Body of pancreas (tissue), 4 donors: ENCODE measurements around the gene MROH7. TPM values are rescaled to one million over a fixed set of nuclear protein-coding genes. Genes with fewer than 3 reads are reported as not detected.

Source experiments
- ATAC-seq: fragments of 150-250 bp; one replicate; pipeline ENCODE4 v1.9.1; 2016
- DNase-seq, 4 donors: peaks; one replicate each; pipeline ENCODE4 v3.0.0-alpha.2; 2019
- H3K27ac ChIP-seq, 4 donors: fragments of 200-600 bp; sonication (generic); 1 replicate in 3 of 4; 2 replicates in 1 of 4; pipeline versions ENCODE4 v1.5.1 to v1.6.1; 2016 to 2019; ENCODE audit warnings: mild to moderate bottlenecking in 1 of 4, mixed read lengths in 1 of 4, moderate library complexity in 1 of 4
- H3K27me3 ChIP-seq, 2 donors: fragments of 200-600 bp; sonication (generic); one replicate each; pipeline ENCODE4 v1.6.0; 2016; ENCODE audit warnings: mild to moderate bottlenecking in 1 of 2
- H3K36me3 ChIP-seq, 2 donors: fragments of 200-600 bp; sonication (generic); replicated peaks in 1 of 2; 2 replicates each; pipeline ENCODE4 v1.5.1; 2016; ENCODE audit warnings: low read depth in 2 of 2; ENCODE audit not compliant: insufficient read depth in 1 of 2
- H3K4me1 ChIP-seq: fragments of 200-600 bp; sonication (generic); one replicate; pipeline ENCODE4 v1.6.0; 2016
- H3K4me3 ChIP-seq, 2 donors: fragments of 200-600 bp; sonication (generic); 1 replicate in 1 of 2; 2 replicates in 1 of 2; pipeline ENCODE4 v1.5.1; 2016 to 2019
- H3K9me3 ChIP-seq, 3 donors: fragments of 200-600 bp; sonication (generic); 1 replicate in 2 of 3; 2 replicates in 1 of 3; pipeline ENCODE4 v1.5.1; 2016
- CTCF ChIP-seq, 7 experiments: fragments of 450-650 bp in 4 of 7; fragments of 200-600 bp in 3 of 7; sonication (generic) in 3 of 7; IDR thresholded peaks; one replicate each; pipeline ENCODE4 v1.5.1; 2016 to 2019; ENCODE audit warnings: antibody characterized with exemption in 7 of 7
- POLR2A ChIP-seq, 3 donors: fragments of 450-650 bp; IDR thresholded peaks; one replicate each; pipeline ENCODE4 v1.6.1; 2016; ENCODE audit warnings: antibody characterized with exemption in 3 of 3, mild to moderate bottlenecking in 2 of 3
- WGBS, 2 donors: methylation state at CpG; one replicate each; pipeline ENCODE4 v1.1.5; 2017; 5-methylcytosine and 5-hydroxymethylcytosine counted together
- intact Hi-C: fragments of 100-400 bp; cut with DNase I; formaldehyde crosslinking; loops from one replicate; pipeline ENCODE4 v1.15.1; 2023
- total RNA-seq, 2 donors: library from RNA; depleted of rRNA; stranded (reverse); fragments of >200 nt; gene quantifications; one replicate each; pipeline ENCODE4 v1.1.0, GENCODE V29; 2016

Gene MROH7
- total RNA-seq, 2 donors from 2014 or later = 0.66 to 2.6 TPM

DNA sequence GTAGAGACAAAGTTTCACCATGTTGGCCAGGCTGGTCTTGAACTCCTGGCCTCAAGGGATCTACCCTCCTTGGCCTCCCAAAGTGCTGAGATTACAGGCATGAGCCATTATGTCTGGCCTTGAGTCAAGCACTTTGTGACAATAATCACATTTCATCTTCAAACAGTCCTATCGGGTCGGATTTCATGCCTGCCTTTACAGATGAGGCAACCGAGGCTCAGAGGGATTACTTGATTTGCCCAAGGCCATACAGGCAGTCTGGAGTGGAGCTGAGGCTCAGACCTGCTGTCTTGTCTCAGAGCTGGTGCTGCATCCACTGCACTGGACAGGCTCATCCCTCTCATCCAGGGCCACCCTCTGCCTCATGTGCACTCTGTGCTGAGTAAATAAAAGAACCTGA, 44.8 kb upstream of the MROH7 start:
- Histone ChIP-seq H3K4me3 (no peak overlapping the region), H3K4me1 (peaks cover 7% of the 10 kb centered on the region), H3K36me3 (no peaks in the 10 kb centered on the region), H3K27ac (no peak overlapping the region), H3K9me3 (no peaks in the 10 kb centered on the region), H3K27me3 (no peaks in the 10 kb centered on the region)
- DNase-seq = no peak
- TF ChIP-seq POLR2A (IDR thresholded peaks at IDR 0.05) = no peak
- no peak for TF ChIP-seq CTCF (IDR thresholded peaks at IDR 0.05)
- 69 to 93% methylated on average over 3 of the region's 3 CpGs for WGBS, 2 donors
- ATAC-seq = no peak
- intact Hi-C loops = no loop called here

- intact Hi-C loops = no loop called here
- ATAC-seq (no peak), DNase-seq (no peak)
- H3K4me3 ChIP-seq = no peak overlapping the region
- H3K36me3 ChIP-seq = no peaks in the 10 kb centered on the region
- TF ChIP-seq POLR2A (IDR thresholded peaks at IDR 0.05) = no peak
- no peak for TF ChIP-seq CTCF (IDR thresholded peaks at IDR 0.05)
- peaks cover 7% of the 10 kb centered on the region for H3K4me1 ChIP-seq
- no peaks in the 10 kb centered on the region for H3K27me3 ChIP-seq
- no peak overlapping the region for H3K27ac ChIP-seq
- WGBS, 2 donors = 88 to 89% methylated on average over 3 of the region's 3 CpGs
- no peaks in the 10 kb centered on the region for H3K9me3 ChIP-seq
Measured at GRCh38 chr1:54597455-54598030, 44.0 kb upstream of the MROH7 start.

DNA sequence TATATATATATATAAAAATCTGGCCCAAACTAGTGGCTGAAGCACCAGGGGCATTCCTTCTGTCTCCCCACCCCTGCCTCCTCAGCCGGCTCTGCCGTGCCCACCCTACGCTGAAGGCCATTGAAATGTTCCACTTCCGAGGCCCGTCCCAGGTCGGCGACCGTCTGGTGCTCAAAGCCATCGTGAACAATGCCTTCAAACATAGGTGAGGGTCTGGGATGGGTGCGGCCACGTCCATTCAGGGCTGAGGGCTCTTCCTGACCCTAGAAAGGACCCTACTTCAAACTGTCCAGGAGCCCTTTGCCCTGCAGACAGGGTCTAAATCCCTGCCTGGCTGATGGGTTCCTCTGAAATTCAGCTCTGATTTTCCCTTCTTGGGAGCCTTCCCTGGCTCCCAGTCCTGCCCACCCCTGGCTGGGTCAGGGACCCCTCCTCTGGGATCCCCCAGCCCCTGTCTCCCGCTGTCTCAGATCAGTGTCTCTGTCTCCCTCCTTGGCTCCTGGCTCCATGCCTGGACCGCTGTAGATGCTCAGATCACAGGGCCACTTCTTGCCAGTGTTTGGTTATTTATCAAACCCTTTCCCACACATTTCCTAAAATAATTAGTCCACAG, 42.3 kb upstream of the MROH7 start:
- Histone ChIP-seq H3K4me1 (peaks cover 7% of the 10 kb centered on the region), H3K36me3 (no peaks in the 10 kb centered on the region), H3K27ac (no peak overlapping the region), H3K4me3 (no peak overlapping the region), H3K9me3 (no peaks in the 10 kb centered on the region), H3K27me3 (no peaks in the 10 kb centered on the region)
- DNase-seq (no peak), ATAC-seq (no peak)
- WGBS, 2 donors = 86 to 91% methylated on average over 13 of the region's 13 CpGs
- intact Hi-C loops = no loop called here
- no peak for TF ChIP-seq POLR2A (IDR thresholded peaks at IDR 0.05)
- no peak for TF ChIP-seq CTCF (IDR thresholded peaks at IDR 0.05)

DNA sequence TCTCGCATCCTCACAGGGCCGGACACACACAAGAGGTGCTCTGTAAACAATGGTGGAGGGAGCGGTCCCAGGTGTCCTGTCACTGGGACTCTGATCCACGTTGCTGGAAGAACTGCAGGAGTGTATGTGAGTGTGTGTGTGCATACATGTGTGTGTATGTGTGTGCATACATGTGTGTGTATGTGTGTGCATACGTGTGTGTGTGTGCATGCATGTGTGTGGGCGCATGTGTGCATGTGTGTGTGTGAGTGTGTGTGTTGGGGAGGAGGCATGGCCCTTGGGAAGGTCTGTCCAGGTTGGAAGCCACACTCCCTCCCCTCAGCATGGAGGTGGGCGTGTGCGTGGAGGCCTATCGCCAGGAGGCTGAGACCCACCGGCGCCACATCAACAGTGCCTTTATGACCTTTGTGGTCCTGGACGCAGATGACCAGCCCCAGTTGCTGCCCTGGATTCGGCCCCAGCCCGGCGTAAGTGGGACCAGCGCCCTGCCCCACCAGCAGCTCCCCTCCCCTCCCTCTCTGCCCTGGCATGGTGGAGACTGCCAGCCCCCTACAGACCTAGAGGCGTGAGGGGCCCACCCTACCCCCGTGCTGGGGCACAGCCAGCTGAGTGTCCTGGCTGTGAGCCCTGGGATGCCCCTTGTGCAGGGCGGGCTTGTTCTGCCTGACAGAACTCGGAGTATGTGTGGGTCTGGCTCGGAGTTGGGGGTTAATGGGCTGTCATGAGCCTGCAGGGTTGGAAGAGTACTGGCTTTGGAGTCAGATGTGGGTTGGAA, 40.5 kb upstream of the MROH7 start:
- TF ChIP-seq CTCF (IDR thresholded peaks at IDR 0.05) (no peak), POLR2A (IDR thresholded peaks at IDR 0.05) (no peak)
- Histone ChIP-seq H3K36me3 (no peaks in the 10 kb centered on the region), H3K27ac (no peak overlapping the region), H3K27me3 (no peaks in the 10 kb centered on the region), H3K4me1 (no peaks in the 10 kb centered on the region), H3K4me3 (no peak overlapping the region), H3K9me3 (no peaks in the 10 kb centered on the region)
- no peak for DNase-seq
- ATAC-seq = no peak
- intact Hi-C loops = no loop called here
- WGBS, 2 donors = 84 to 89% methylated on average over 6 to 21 of the region's 21 CpGs
